ENCODE results near the gene OLFM2.

- TF ChIP-seq POLR2AphosphoS5 (IDR thresholded peaks at IDR 0.05; ENCODE audit: low read depth, low read length) (no peak), POLR2A (IDR thresholded peaks at IDR 0.05; ENCODE audit: low read depth, low read length) (no peak), SPI1 (IDR thresholded peaks at IDR 0.05; ENCODE audit: low read depth, low read length) (no peak)
These were observed 129.5 kb downstream of the OLFM2 start for GRCh38 chr19:9806803-9807202.

Data from GM12891 (cell line).